Peyer's patch (tissue), 4 donors: Measurements from ENCODE around the gene FZR1.

Experiments used
- CTCF ChIP-seq, 6 experiments: fragments of 450-650 bp in 4 of 6; fragments of 200-600 bp in 2 of 6; sonication (generic) in 1 of 6; IDR thresholded peaks; one replicate each; pipeline ENCODE4 v1.5.1; 2017 to 2019; ENCODE audit warnings: antibody characterized with exemption in 6 of 6, mild to moderate bottlenecking in 3 of 6, moderate library complexity in 1 of 6
- POLR2A ChIP-seq, 2 donors: fragments of 450-650 bp; IDR thresholded peaks; one replicate each; pipeline ENCODE4 v1.5.1; 2017; ENCODE audit warnings: antibody characterized with exemption in 2 of 2, mild to moderate bottlenecking in 2 of 2, moderate library complexity in 2 of 2

- TF ChIP-seq CTCF (IDR thresholded peaks at IDR 0.05) (no peak), POLR2A (IDR thresholded peaks at IDR 0.05) (no peak)
Measured at GRCh38 chr19:3530389-3530788, 24.3 kb downstream of the FZR1 start.
